GM12878 (cell line): ENCODE measurements around the gene INO80B. TPM values are rescaled to one million over a fixed set of nuclear protein-coding genes. Genes with fewer than 3 reads are reported as not detected.

Experiments
- ATAC-seq: fragments of 200-7000 bp; cut with Tn5 transposase; 3 replicates; pipeline ENCODE4 v1.9.1; 2020; ENCODE audit warnings: mild to moderate bottlenecking, moderate library complexity
- BruUV-seq: library from RNA; stranded (reverse); fragments of 400-500 nt; replicated peaks from 2 replicates; lab custom pipeline; 2021; lab: Mats Ljungman, UMichigan
- CTCF ChIA-PET: fragments of 300-600 bp; sonication (Branson Sonifier 250); formaldehyde crosslinking; extraction: SDS; loops from one replicate; lab custom pipeline; 2021; ENCODE audit warnings: inconsistent platforms; lab: Yijun Ruan, JAX
- POLR2A ChIA-PET: fragments of 350-600 bp; formaldehyde crosslinking; extraction: SDS; loops from one replicate; lab custom pipeline; 2021; ENCODE audit warnings: inconsistent platforms; lab: Charles Lee
- RAD21 ChIA-PET: fragments of 300-600 bp; sonication (Branson Sonifier 250); formaldehyde crosslinking; loops from one replicate; lab custom pipeline; 2023; ENCODE audit warnings: antibody characterized with exemption; ENCODE audit not compliant: unreplicated experiment; lab: Charles Lee
- SMC1A ChIA-PET: fragments of 300-600 bp; sonication (Branson Sonifier 250); formaldehyde crosslinking; loops from one replicate; lab custom pipeline; 2023; ENCODE audit not compliant: unreplicated experiment, uncharacterized antibody; lab: Charles Lee
- DNase-seq: peaks from one replicate; pipeline ENCODE4 v3.0.0-alpha.2; 2011; ENCODE audit warnings: low read depth, low spot score
- FAIRE-seq: peaks from 3 replicates; lab custom pipeline; 2011; peaks lifted over from hg19 to GRCh38; lab: Jason Lieb, UNC
- H2AFZ ChIP-seq: 2 replicates; pipeline ENCODE4 v1.6.0; 2011; ENCODE audit warnings: low read depth, low read length, control low read depth; ENCODE audit not compliant: control insufficient read depth
- H3K27ac ChIP-seq: 2 replicates; pipeline ENCODE4 v1.5.1; 2011; ENCODE audit warnings: control low read depth; ENCODE audit not compliant: control insufficient read depth, insufficient read depth
- H3K27me3 ChIP-seq, 2 experiments: replicated peaks in 1 of 2; 2 replicates each; pipeline versions ENCODE4 v1.6.0 to v1.6.1; 2011; ENCODE audit warnings: low read length in 1 of 2; ENCODE audit not compliant: control insufficient read depth in 2 of 2, insufficient read depth in 2 of 2
- H3K36me3 ChIP-seq, 2 experiments: 2 replicates each; pipeline ENCODE4 v1.5.1; 2011; ENCODE audit warnings: low read length in 1 of 2; ENCODE audit not compliant: control insufficient read depth in 2 of 2, insufficient read depth in 2 of 2
- H3K4me1 ChIP-seq: 2 replicates; pipeline ENCODE4 v1.6.1; 2011; ENCODE audit warnings: mild to moderate bottlenecking, low read length, moderate library complexity, mixed read lengths; ENCODE audit not compliant: control insufficient read depth, insufficient read depth
- H3K4me2 ChIP-seq: 2 replicates; pipeline ENCODE4 v1.6.0; 2011; ENCODE audit warnings: control low read depth; ENCODE audit not compliant: control insufficient read depth, insufficient read depth
- H3K4me3 ChIP-seq: fragments of 200-600 bp; sonication (generic); 2 replicates; pipeline ENCODE4 v1.5.1; 2016
- H3K79me2 ChIP-seq: 2 replicates; pipeline ENCODE4 v1.6.0; 2011; ENCODE audit warnings: low read length; ENCODE audit not compliant: control insufficient read depth, insufficient read depth
- H3K9ac ChIP-seq: 2 replicates; pipeline ENCODE4 v1.8.0; 2011; ENCODE audit warnings: low read length, control low read depth, mixed read lengths; ENCODE audit not compliant: control insufficient read depth, insufficient read depth
- H3K9me3 ChIP-seq: replicated peaks from 3 replicates; pipeline ENCODE4 v1.5.1; 2011; ENCODE audit warnings: mild to moderate bottlenecking, low read length; ENCODE audit not compliant: control insufficient read depth, insufficient read depth
- H4K20me1 ChIP-seq: 2 replicates; pipeline ENCODE4 v1.6.0; 2011; ENCODE audit not compliant: control insufficient read depth, insufficient read depth
- CTCF ChIP-seq, 3 experiments: IDR thresholded peaks in 2 of 3; conservative IDR thresholded peaks in 1 of 3; 2 replicates each; pipeline ENCODE4 v1.5.1; 2011; ENCODE audit warnings: low read depth in 3 of 3, low read length in 3 of 3, mild to moderate bottlenecking in 3 of 3, control low read depth in 2 of 3, moderate library complexity in 2 of 3, inconsistent platforms in 1 of 3, mixed read lengths in 1 of 3; ENCODE audit not compliant: control insufficient read depth in 2 of 3, insufficient read depth in 1 of 3; ENCODE audit errors: extremely low read depth in 1 of 3
- MYC ChIP-seq: IDR thresholded peaks from 2 replicates; pipeline ENCODE4 v1.6.1; 2011; ENCODE audit warnings: mild to moderate bottlenecking, low read length, moderate library complexity, inconsistent platforms; ENCODE audit not compliant: insufficient read depth, insufficient replicate concordance, insufficient read length, severe bottlenecking
- NFYA ChIP-seq: IDR thresholded peaks from 2 replicates; pipeline ENCODE4 v1.6.1; 2011; ENCODE audit warnings: low read depth, mild to moderate bottlenecking, low read length, improper control_type of control experiment, borderline replicate concordance
- SREBF1 ChIP-seq: IDR thresholded peaks from 2 replicates; pipeline ENCODE4 v1.6.1; 2012; ENCODE audit warnings: mild to moderate bottlenecking, low read length
- SRF ChIP-seq, 2 experiments: IDR thresholded peaks; 2 replicates each; pipeline ENCODE4 v1.6.1; 2011; ENCODE audit warnings: low read depth in 2 of 2, low read length in 2 of 2, mild to moderate bottlenecking in 1 of 2, moderate library complexity in 1 of 2
- SUZ12 ChIP-seq: fragments of 200-600 bp; sonication (generic); IDR thresholded peaks from one replicate; pipeline ENCODE4 v1.6.1; 2018; ENCODE audit warnings: antibody characterized with exemption, mild to moderate bottlenecking; ENCODE audit not compliant: unreplicated experiment
- WGBS: methylation state at CpG from one replicate; pipeline ENCODE4 v1.1.6; 2016; ENCODE audit warnings: low lambda C conversion rate; ENCODE audit not compliant: insufficient replicate concordance, insufficient coverage; ENCODE audit errors: missing lambda C conversion rate; 5-methylcytosine and 5-hydroxymethylcytosine counted together
- in situ Hi-C: fragments of 300-500 bp; cut with MboI; formaldehyde crosslinking; loops from 9 replicates; pipeline ENCODE4 v1.14.3; 2018; ENCODE audit warnings: mixed read lengths
- intact Hi-C: fragments of 100-400 bp; cut with micrococcal nuclease; formaldehyde crosslinking; loops from one replicate; pipeline ENCODE4 v1.14.2; 2022; ENCODE audit not compliant: unreplicated experiment
- polyA plus RNA-seq, 11 experiments: library from polyadenylated mRNA; depleted of rRNA in 4 of 11; unstranded in 6 of 11; stranded (reverse) in 5 of 11; fragments of >200 nt; fragmentation: Nextera tagmentation in 4 of 11; fragmentation: Illumina TruSeq in 1 of 11; extraction: Ambion mirVana in 4 of 11; extraction: Trizol in 1 of 11; gene quantifications; 1 replicate in 1 of 11; 2 replicates in 10 of 11; pipeline versions ENCODE4 v1.2.1 to v1.2.3, GENCODE V29; 2011 to 2016; ENCODE audit warnings: inconsistent platforms in 2 of 11, missing spikeins in 2 of 11, low read depth in 1 of 11
- total RNA-seq, 4 experiments: library from RNA; depleted of rRNA in 3 of 4; stranded (reverse); fragments of >200 nt in 3 of 4; fragmentation: Illumina TruSeq in 1 of 4; extraction: Trizol in 1 of 4; gene quantifications; 2 replicates each; pipeline versions ENCODE4 v1.2.1 to v1.2.3, GENCODE V29; 2013 to 2021
- TF ChIP-seq, protein P1 (sequence below): IDR thresholded peaks from 2 replicates; pipeline ENCODE4 v1.6.1; 2012; ENCODE audit warnings: low read depth, low read length, improper control_type of control experiment

INO80B gene
- total and polyA plus RNA-seq, 10 of the 15 experiments (the other 5 are each of a cell fraction or from before 2014, with no cell fraction given) = 1.3 to 26.7 (median 11.1) TPM

GRCh38 chr2:74474481-74474880 lies 19.6 kb downstream of the INO80B start:
- in situ Hi-C loops (no loop called here), intact Hi-C loops (no loop called here)
- H3K36me3 ChIP-seq = peaks cover 0 to 3% of the 10 kb centered on the region in 2 experiments; a peak in 2 of 4 replicates
- H3K4me3 ChIP-seq = no peak overlapping the region
- WGBS = 91% methylated on average over 6 of the region's 6 CpGs
- no peaks in the 10 kb centered on the region for H3K9me3 ChIP-seq
- POLR2A ChIA-PET = interaction anchor here (0.6 to 1.6 kb wide), 6 partner anchors 8 to 112 kb away, joined by 3 to 5 read pairs (median 3); partner anchors contain the start of genes CCDC142 and MOGS
- no TSS peak for BruUV-seq
- SMC1A ChIA-PET = interaction anchor here (0.6 to 2.4 kb wide), 7 partner anchors 8 to 225 kb away, joined by 3 to 11 read pairs (median 3); partner anchors contain the start of genes CCDC142, PCGF1 and TTC31
- no peaks in the 10 kb centered on the region for H3K27me3 ChIP-seq
- 0 out of 2 replicates have a peak, but pooled peaks cover 6% of the 10 kb centered on the region for H3K4me1 ChIP-seq
- FAIRE-seq (no peak), ATAC-seq (no peak), DNase-seq (no peak)
- no peak overlapping the region for H3K9ac ChIP-seq
- no peaks in the 10 kb centered on the region for H4K20me1 ChIP-seq
- CTCF ChIA-PET = interaction anchor here (0.7 to 2.6 kb wide), 5 partner anchors 8 to 225 kb away, joined by 3 to 10 read pairs (median 3); partner anchors contain the start of genes C2orf81, CCDC142, TTC31 and WBP1
- RAD21 ChIA-PET = interaction anchor here (1.0 to 1.2 kb wide), 2 partner anchors 16 to 225 kb away, joined by 3 to 4 read pairs; partner anchors contain the start of gene WBP1
- H2AFZ ChIP-seq = no peak overlapping the region
- TF ChIP-seq NFYA (no peak), SUZ12 (no peak), SREBF1 (no peak), MYC (no peak), SRF (IDR thresholded peaks at IDR 0.05; ENCODE audit: low read depth in 2 of 2, low read length in 2 of 2) (no peak)
- H3K27ac ChIP-seq = no peak overlapping the region
- H3K4me2 ChIP-seq = no peak overlapping the region
- peaks cover 10% of the 10 kb centered on the region for H3K79me2 ChIP-seq

DNA sequence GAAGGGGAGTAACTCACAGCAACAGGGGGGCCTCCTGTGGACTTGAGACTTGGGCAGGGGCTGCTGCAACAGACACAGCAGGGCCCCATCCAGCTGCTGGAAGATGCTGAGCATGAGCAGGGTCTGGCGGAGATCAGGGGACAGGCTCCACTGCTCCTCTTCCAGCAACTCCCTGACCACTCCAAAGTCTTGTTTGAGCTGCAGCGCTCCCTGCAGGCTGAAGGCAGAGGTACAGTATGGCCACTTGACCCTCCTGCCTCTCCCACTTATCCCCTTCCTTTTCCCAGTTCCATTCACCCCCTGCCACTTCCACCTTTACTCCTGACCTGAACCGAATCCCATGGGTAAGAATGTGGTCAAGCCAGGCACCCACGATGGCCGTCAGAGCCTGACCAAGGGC lies 20.0 kb downstream of the INO80B start:
- DNase-seq (no peak), FAIRE-seq (no peak), ATAC-seq (no peak)
- no peak overlapping the region for H3K4me3 ChIP-seq
- H3K4me1 ChIP-seq = 0 out of 2 replicates have a peak, but pooled peaks cover 6% of the 10 kb centered on the region
- CTCF ChIA-PET = interaction anchor here (0.9 to 2.6 kb wide), 11 partner anchors 8 to 226 kb away, joined by 3 to 10 read pairs (median 3); partner anchors contain the start of genes CCDC142, TTC31 and WBP1
- WGBS = 93% methylated on average over 5 of the region's 5 CpGs
- no TSS peak for BruUV-seq
- no peak overlapping the region for H3K9ac ChIP-seq
- POLR2A ChIA-PET = interaction anchor here (0.7 to 1.6 kb wide), 3 partner anchors 9 to 111 kb away, joined by 3 to 5 read pairs (median 4); partner anchors contain the start of gene MOGS
- peaks cover 10% of the 10 kb centered on the region for H3K79me2 ChIP-seq
- H4K20me1 ChIP-seq = no peaks in the 10 kb centered on the region
- H3K27me3 ChIP-seq = no peaks in the 10 kb centered on the region
- H3K4me2 ChIP-seq = no peak overlapping the region
- TF ChIP-seq, protein P1, sequence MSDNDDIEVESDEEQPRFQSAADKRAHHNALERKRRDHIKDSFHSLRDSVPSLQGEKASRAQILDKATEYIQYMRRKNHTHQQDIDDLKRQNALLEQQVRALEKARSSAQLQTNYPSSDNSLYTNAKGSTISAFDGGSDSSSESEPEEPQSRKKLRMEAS = no peak
- TF ChIP-seq CTCF (IDR thresholded peaks at IDR 0.05 in 2 of 3, conservative IDR thresholded peaks at IDR 0.05 in 1 of 3; ENCODE audit: control insufficient read depth in 2 of 3, extremely low read depth in 1 of 3, insufficient read depth in 1 of 3, low read depth in 3 of 3, low read length in 3 of 3) = peak; percentile 33 to 40 (median 35); a peak in 2 of 6 replicates
- H2AFZ ChIP-seq = no peak overlapping the region
- H3K36me3 ChIP-seq = peaks cover 0 to 3% of the 10 kb centered on the region in 2 experiments; a peak in 2 of 4 replicates
- no peaks in the 10 kb centered on the region for H3K9me3 ChIP-seq
- no peak overlapping the region for H3K27ac ChIP-seq
- SMC1A ChIA-PET = interaction anchor here (0.6 to 1.4 kb wide), 4 partner anchors 8 to 152 kb away, joined by 3 to 4 read pairs (median 3); no protein-coding TSS in a partner anchor
- in situ Hi-C loops (no loop called here), intact Hi-C loops (no loop called here)
- RAD21 ChIA-PET = interaction anchor here (1.0 to 1.5 kb wide), 3 partner anchors 16 to 225 kb away, joined by 3 to 4 read pairs (median 4); partner anchors contain the start of gene WBP1
